PC-9 (cell line): ENCODE results near the gene ZFP91. TPM values are rescaled to one million over a fixed set of nuclear protein-coding genes. Genes with fewer than 3 reads are reported as not detected.

Experiments used
- BruUV-seq: library from RNA; stranded (reverse); fragments of 400-500 nt; replicated peaks from 2 replicates; lab custom pipeline; 2021; lab: Mats Ljungman, UMichigan
- CTCF ChIA-PET: fragments of 300-600 bp; sonication (Branson Sonifier 250); formaldehyde crosslinking; loops from one replicate; lab custom pipeline; 2022; ENCODE audit warnings: antibody characterized with exemption; lab: Charles Lee
- POLR2A ChIA-PET: fragments of 300-600 bp; sonication (Branson Sonifier 250); formaldehyde crosslinking; loops from one replicate; lab custom pipeline; 2022; ENCODE audit warnings: antibody characterized with exemption; ENCODE audit not compliant: unreplicated experiment; lab: Charles Lee
- DNase-seq, 2 experiments: peaks; one replicate each; pipeline versions ENCODE4 v3.0.0 to v3.0.0-alpha.2; 2015 to 2022; ENCODE audit warnings: mixed read lengths in 1 of 2
- H2AFZ ChIP-seq: fragments of 200-600 bp; sonication (generic); 2 replicates; pipeline ENCODE4 v1.8.1; 2017; ENCODE audit warnings: antibody characterized with exemption
- H3F3A ChIP-seq: fragments of 200-600 bp; sonication (generic); 2 replicates; pipeline ENCODE4 v1.8.1; 2017; ENCODE audit warnings: antibody characterized with exemption, mild to moderate bottlenecking, low read depth; ENCODE audit not compliant: insufficient read depth
- H3K27ac ChIP-seq: fragments of 200-600 bp; sonication (generic); 2 replicates; pipeline ENCODE4 v1.6.1; 2016; ENCODE audit warnings: mixed run types
- H3K27me3 ChIP-seq: fragments of 200-600 bp; sonication (generic); 2 replicates; pipeline ENCODE4 v1.6.1; 2016; ENCODE audit warnings: low read depth, mixed run types; ENCODE audit not compliant: insufficient read depth
- H3K36me3 ChIP-seq: fragments of 200-600 bp; sonication (generic); 2 replicates; pipeline ENCODE4 v1.6.1; 2016; ENCODE audit warnings: low read depth, mixed run types
- H3K4me1 ChIP-seq: fragments of 200-600 bp; sonication (generic); replicated peaks from 2 replicates; pipeline ENCODE4 v1.6.1; 2016; ENCODE audit warnings: mixed run types; ENCODE audit not compliant: insufficient read depth
- H3K4me2 ChIP-seq: fragments of 200-600 bp; sonication (generic); 2 replicates; pipeline ENCODE4 v1.6.1; 2017; ENCODE audit warnings: mixed run types
- H3K4me3 ChIP-seq: fragments of 200-600 bp; sonication (generic); 2 replicates; pipeline ENCODE4 v1.6.1; 2016; ENCODE audit warnings: mixed run types
- H3K79me2 ChIP-seq: fragments of 200-600 bp; sonication (generic); 2 replicates; pipeline ENCODE4 v1.6.1; 2017; ENCODE audit warnings: low read depth, mixed run types
- H3K9me2 ChIP-seq: fragments of 200-600 bp; sonication (generic); 2 replicates; pipeline ENCODE4 v1.8.1; 2017; ENCODE audit warnings: mild to moderate bottlenecking; ENCODE audit not compliant: insufficient read depth
- H3K9me3 ChIP-seq: fragments of 200-600 bp; sonication (generic); 2 replicates; pipeline ENCODE4 v1.8.1; 2016; ENCODE audit warnings: low read depth; ENCODE audit not compliant: insufficient read depth
- H4K20me1 ChIP-seq: fragments of 200-600 bp; sonication (generic); 2 replicates; pipeline ENCODE4 v1.8.1; 2017; ENCODE audit not compliant: insufficient read depth
- CTCF ChIP-seq: fragments of 200-600 bp; sonication (generic); conservative IDR thresholded peaks from 2 replicates; pipeline ENCODE4 v1.6.1; 2017; ENCODE audit warnings: mixed run types, antibody characterized with exemption, mild to moderate bottlenecking, moderate library complexity
- EZH2 ChIP-seq: fragments of 200-600 bp; sonication (generic); IDR thresholded peaks from 2 replicates; pipeline ENCODE4 v1.8.0; 2017; ENCODE audit warnings: antibody characterized with exemption, low read depth
- intact Hi-C: fragments of 100-400 bp; cut with micrococcal nuclease; formaldehyde crosslinking; loops from one replicate; pipeline ENCODE4 v1.10.0; 2022; ENCODE audit not compliant: unreplicated experiment
- total RNA-seq: library from RNA; stranded (reverse); gene quantifications from 2 replicates; pipeline ENCODE4 v1.2.3, GENCODE V29; 2021

The ZFP91 gene
- total RNA-seq, 1 experiment from 2014 or later, result 67.5 TPM

- H3K79me2 ChIP-seq, result peaks cover 71% of the 10 kb centered on the region
- CTCF ChIA-PET, result interaction anchor here (0.6 kb wide), 1 partner anchor 73 kb away, joined by 3 read pairs; no protein-coding TSS in a partner anchor
- peaks cover 71% of the 10 kb centered on the region for H4K20me1 ChIP-seq
- intact Hi-C loops, result no loop called here
- peaks cover 36% of the 10 kb centered on the region for H3K36me3 ChIP-seq
- peaks cover 10% of the 10 kb centered on the region; the same call in 1 of the 2 replicates for H3F3A ChIP-seq
- H3K4me2 ChIP-seq, result no peak overlapping the region
- H2AFZ ChIP-seq, result no peak overlapping the region
- no peaks in the 10 kb centered on the region for H3K27me3 ChIP-seq
- no TSS peak for BruUV-seq
- TF ChIP-seq EZH2, result no peak
- no peak for TF ChIP-seq CTCF
- no peaks in the 10 kb centered on the region for H3K4me1 ChIP-seq
- POLR2A ChIA-PET, result no interaction called here
- DNase-seq, result no peak
- H3K9me2 ChIP-seq, result no peaks in the 10 kb centered on the region
- H3K4me3 ChIP-seq, result no peak overlapping the region
- H3K27ac ChIP-seq, result no peak overlapping the region
- no peaks in the 10 kb centered on the region for H3K9me3 ChIP-seq
Measured at GRCh38 chr11:58606930-58607714, 28.3 kb downstream of the ZFP91 start.

GRCh38 chr11:58608331-58608730 lies 29.5 kb downstream of the ZFP91 start:
- no peak overlapping the region for H3K4me2 ChIP-seq
- peaks cover 10% of the 10 kb centered on the region; the same call in 1 of the 2 replicates for H3F3A ChIP-seq
- TF ChIP-seq CTCF (no peak), EZH2 (no peak)
- H2AFZ ChIP-seq, result no peak overlapping the region
- intact Hi-C loops, result no loop called here
- H3K4me3 ChIP-seq, result no peak overlapping the region
- H3K27me3 ChIP-seq, result no peaks in the 10 kb centered on the region
- H3K9me2 ChIP-seq, result no peaks in the 10 kb centered on the region
- POLR2A ChIA-PET, result no interaction called here
- DNase-seq, result no peak
- H3K27ac ChIP-seq, result no peak overlapping the region
- no peaks in the 10 kb centered on the region for H3K4me1 ChIP-seq
- H3K36me3 ChIP-seq, result peaks cover 43% of the 10 kb centered on the region
- CTCF ChIA-PET, result no interaction called here
- BruUV-seq, result no TSS peak
- peaks cover 59% of the 10 kb centered on the region for H3K79me2 ChIP-seq
- H4K20me1 ChIP-seq, result peaks cover 69% of the 10 kb centered on the region
- H3K9me3 ChIP-seq, result no peaks in the 10 kb centered on the region

GRCh38 chr11:58609723-58610122 lies 30.9 kb downstream of the ZFP91 start:
- Histone ChIP-seq H3K4me1 (no peaks in the 10 kb centered on the region), H3F3A (peaks cover 17% of the 10 kb centered on the region), H3K27ac (no peak overlapping the region), H3K79me2 (peaks cover 45% of the 10 kb centered on the region), H4K20me1 (peaks cover 61% of the 10 kb centered on the region), H2AFZ (no peak overlapping the region), H3K36me3 (peaks cover 57% of the 10 kb centered on the region), H3K27me3 (no peaks in the 10 kb centered on the region), H3K9me3 (no peaks in the 10 kb centered on the region), H3K4me2 (no peak overlapping the region), H3K4me3 (no peak overlapping the region), H3K9me2 (no peaks in the 10 kb centered on the region)
- intact Hi-C loops, result no loop called here
- TF ChIP-seq EZH2, result no peak
- ChIA-PET POLR2A (no interaction called here), CTCF (no interaction called here)
- no peak for DNase-seq
- BruUV-seq, result no TSS peak
